Activated T-helper 2 cell treated with anti-CD3 and anti-CD28 coated beads, Interferon-gamma antibody, Interleukin-2, Interleukin-4, amounts not matched to agents 10 μg/mL and 5 μg/mL and 100 μg/mL, durations not matched to agents 14 hours and 24 hours and 36 hours (primary cell): ENCODE data around the gene DCAF6. TPM values are rescaled to one million over a fixed set of nuclear protein-coding genes. Genes with fewer than 3 reads are reported as not detected.

ENCODE experiments used
- DNase-seq: peaks from one replicate; pipeline ENCODE4 v3.0.0; 2021; ENCODE audit warnings: low spot score
- H3K27ac Mint-ChIP-seq: one replicate; pipeline ENCODE4 v1.8.0; 2021; ENCODE audit warnings: mixed read lengths
- H3K27me3 Mint-ChIP-seq: one replicate; pipeline ENCODE4 v1.8.0; 2021; ENCODE audit warnings: low read depth, mixed read lengths
- H3K36me3 Mint-ChIP-seq: one replicate; pipeline ENCODE4 v1.8.0; 2021; ENCODE audit warnings: low read depth, mixed read lengths
- H3K4me1 Mint-ChIP-seq: one replicate; pipeline ENCODE4 v1.8.0; 2021; ENCODE audit warnings: low read depth, mixed read lengths
- H3K4me3 Mint-ChIP-seq: one replicate; pipeline ENCODE4 v1.8.0; 2021; ENCODE audit warnings: low read depth, mild to moderate bottlenecking, moderate library complexity, mixed read lengths
- H3K9me3 Mint-ChIP-seq: one replicate; pipeline ENCODE4 v1.8.0; 2021; ENCODE audit warnings: mixed read lengths
- intact Hi-C: fragments of 100-400 bp; cut with micrococcal nuclease; formaldehyde crosslinking; loops from one replicate; pipeline ENCODE4 v1.15.1; 2023
- total RNA-seq: library from RNA; stranded (reverse); gene quantifications from 2 replicates; pipeline ENCODE4 v1.2.3, GENCODE V29; 2022

The DCAF6 gene
- total RNA-seq, 1 donor from 2014 or later = 33.1 TPM

GRCh38 chr1:167991546-167991945 lies 55.1 kb downstream of the DCAF6 start:
- no peak overlapping the region for H3K4me3 Mint-ChIP-seq

GRCh38 chr1:167993720-167994119 lies 57.2 kb downstream of the DCAF6 start:
- Mint-ChIP-seq H3K27me3 (no peaks in the 10 kb centered on the region), H3K4me1 (peaks cover 6% of the 10 kb centered on the region), H3K36me3 (peaks cover 36% of the 10 kb centered on the region), H3K27ac (no peak overlapping the region), H3K4me3 (no peak overlapping the region), H3K9me3 (no peaks in the 10 kb centered on the region)
- no peak for DNase-seq
- intact Hi-C loops = loop anchor here (10.0 kb wide), 1 partner anchor 481 kb away; no protein-coding TSS in a partner anchor

More at GRCh38 chr1:167991546-167991945, 55.1 kb downstream of the DCAF6 start:
- intact Hi-C loops = loop anchor here (10.0 kb wide), 1 partner anchor 483 kb away; no protein-coding TSS in a partner anchor
- no peaks in the 10 kb centered on the region for H3K27me3 Mint-ChIP-seq
- H3K27ac Mint-ChIP-seq = no peak overlapping the region
- peaks cover 8% of the 10 kb centered on the region for H3K4me1 Mint-ChIP-seq
- H3K36me3 Mint-ChIP-seq = peaks cover 35% of the 10 kb centered on the region
- no peaks in the 10 kb centered on the region for H3K9me3 Mint-ChIP-seq
- DNase-seq = no peak

DNA sequence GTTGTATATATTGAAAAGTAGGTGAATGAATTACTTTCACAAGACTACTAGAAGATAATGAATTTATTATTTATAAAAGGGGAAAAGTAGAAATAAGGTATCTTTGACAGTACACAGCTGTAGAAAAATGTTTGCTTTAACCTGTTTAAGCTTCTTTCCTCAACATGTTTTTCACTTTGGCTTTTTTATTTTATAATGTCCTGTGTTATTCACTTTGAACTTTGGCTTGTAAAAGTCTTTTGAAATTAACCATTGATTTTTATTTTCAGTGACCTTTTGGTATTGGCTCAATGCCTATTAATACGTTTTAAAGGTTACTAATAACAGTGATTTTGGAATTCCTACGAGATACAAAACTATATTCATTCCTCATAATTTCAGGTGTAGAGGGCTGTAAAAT lies 58.1 kb downstream of the DCAF6 start:
- Mint-ChIP-seq H3K36me3 (peaks cover 40% of the 10 kb centered on the region), H3K27me3 (no peaks in the 10 kb centered on the region), H3K9me3 (no peaks in the 10 kb centered on the region), H3K4me1 (peaks cover 6% of the 10 kb centered on the region), H3K4me3 (no peak overlapping the region), H3K27ac (no peak overlapping the region)
- intact Hi-C loops = loop anchor here (10.0 kb wide), 1 partner anchor 480 kb away; no protein-coding TSS in a partner anchor
- DNase-seq = no peak

DNA sequence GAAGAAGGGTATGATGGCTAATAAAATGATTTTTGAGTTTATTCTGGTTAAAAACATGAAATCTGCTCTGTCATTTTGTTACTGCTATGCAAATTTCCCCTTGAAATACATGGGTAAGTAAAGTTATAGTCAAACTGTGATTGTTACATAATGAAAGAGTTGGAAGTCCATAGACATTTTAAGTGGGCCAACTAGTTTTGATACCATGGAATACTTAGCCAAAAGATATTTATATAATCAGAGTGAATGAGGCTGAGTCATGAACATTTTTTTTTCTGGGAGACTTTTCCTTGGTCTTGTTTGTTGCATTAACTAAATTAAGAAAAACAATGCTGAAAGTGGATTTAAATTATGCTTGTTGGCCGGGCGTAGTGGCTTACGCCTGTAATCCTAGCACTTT lies 58.6 kb downstream of the DCAF6 start:
- intact Hi-C loops = loop anchor here (10.0 kb wide), 1 partner anchor 480 kb away; no protein-coding TSS in a partner anchor
- Mint-ChIP-seq H3K9me3 (no peaks in the 10 kb centered on the region), H3K36me3 (peaks cover 44% of the 10 kb centered on the region), H3K4me3 (no peak overlapping the region), H3K4me1 (peaks cover 9% of the 10 kb centered on the region), H3K27me3 (no peaks in the 10 kb centered on the region), H3K27ac (no peak overlapping the region)
- DNase-seq = no peak

DNA sequence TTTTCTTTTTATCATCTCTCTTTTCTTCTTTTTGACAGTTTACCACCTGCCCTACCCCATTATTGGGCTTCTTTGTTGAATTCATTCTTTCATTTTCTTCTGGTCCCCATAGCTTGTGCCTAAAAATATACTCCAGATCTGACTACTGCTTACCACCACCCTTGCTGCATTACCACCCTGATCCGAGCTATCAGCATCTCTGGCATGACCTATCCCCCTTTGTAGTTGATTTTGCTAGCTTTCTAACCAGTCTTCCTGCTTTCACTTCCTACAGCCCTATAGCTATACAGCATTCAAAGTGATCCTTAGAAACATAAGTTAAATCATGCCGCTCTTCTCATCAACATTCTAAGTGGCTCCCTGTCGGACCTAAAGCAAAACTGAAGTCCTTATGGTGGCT lies 59.8 kb downstream of the DCAF6 start:
- H3K4me1 Mint-ChIP-seq = peaks cover 9% of the 10 kb centered on the region
- H3K27ac Mint-ChIP-seq = peak overlapping the region; percentile 39
- no peaks in the 10 kb centered on the region for H3K9me3 Mint-ChIP-seq
- intact Hi-C loops = loop anchor here (10.0 kb wide), 1 partner anchor 479 kb away; no protein-coding TSS in a partner anchor
- DNase-seq = no peak
- peaks cover 48% of the 10 kb centered on the region for H3K36me3 Mint-ChIP-seq
- no peak overlapping the region for H3K4me3 Mint-ChIP-seq
- no peaks in the 10 kb centered on the region for H3K27me3 Mint-ChIP-seq

DNA sequence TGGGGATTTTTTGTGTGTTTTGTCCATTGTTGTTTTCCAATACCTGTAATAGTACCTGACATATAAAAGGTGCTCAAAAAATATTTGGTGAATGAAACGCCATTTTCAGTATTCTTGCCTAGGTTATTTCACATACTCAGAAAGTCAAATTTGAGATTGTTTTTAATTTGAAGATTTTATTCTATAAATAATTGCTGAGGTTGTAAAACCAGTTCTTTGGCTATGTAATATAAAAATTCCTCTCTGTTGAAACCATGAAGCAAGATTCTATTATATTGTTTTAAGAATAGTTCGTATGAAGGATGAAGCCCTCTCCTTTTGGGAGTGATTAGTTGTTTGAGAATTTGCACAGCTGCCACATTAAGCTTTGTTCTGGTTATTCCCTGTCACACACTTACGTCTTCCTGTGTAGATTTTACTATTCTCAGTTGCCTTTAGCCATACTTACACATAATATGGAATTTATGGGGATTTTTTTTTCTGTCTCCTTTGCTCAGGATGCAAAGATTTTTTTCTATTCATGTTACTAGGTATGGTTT lies 60.6 kb downstream of the DCAF6 start:
- Mint-ChIP-seq H3K27ac (no peak overlapping the region), H3K4me3 (no peak overlapping the region), H3K27me3 (no peaks in the 10 kb centered on the region), H3K4me1 (peaks cover 9% of the 10 kb centered on the region), H3K36me3 (peaks cover 43% of the 10 kb centered on the region), H3K9me3 (no peaks in the 10 kb centered on the region)
- DNase-seq = no peak
- intact Hi-C loops = loop anchor here (10.0 kb wide), 1 partner anchor 478 kb away; no protein-coding TSS in a partner anchor

- DNase-seq = no peak
- no peaks in the 10 kb centered on the region for H3K9me3 Mint-ChIP-seq
- intact Hi-C loops = loop anchor here (10.0 kb wide), 1 partner anchor 475 kb away; no protein-coding TSS in a partner anchor
- no peak overlapping the region for H3K27ac Mint-ChIP-seq
- H3K27me3 Mint-ChIP-seq = no peaks in the 10 kb centered on the region
- peaks cover 43% of the 10 kb centered on the region for H3K36me3 Mint-ChIP-seq
- no peak overlapping the region for H3K4me3 Mint-ChIP-seq
- peaks cover 9% of the 10 kb centered on the region for H3K4me1 Mint-ChIP-seq
These were observed 63.4 kb downstream of the DCAF6 start for GRCh38 chr1:167999877-168000276.

DNA sequence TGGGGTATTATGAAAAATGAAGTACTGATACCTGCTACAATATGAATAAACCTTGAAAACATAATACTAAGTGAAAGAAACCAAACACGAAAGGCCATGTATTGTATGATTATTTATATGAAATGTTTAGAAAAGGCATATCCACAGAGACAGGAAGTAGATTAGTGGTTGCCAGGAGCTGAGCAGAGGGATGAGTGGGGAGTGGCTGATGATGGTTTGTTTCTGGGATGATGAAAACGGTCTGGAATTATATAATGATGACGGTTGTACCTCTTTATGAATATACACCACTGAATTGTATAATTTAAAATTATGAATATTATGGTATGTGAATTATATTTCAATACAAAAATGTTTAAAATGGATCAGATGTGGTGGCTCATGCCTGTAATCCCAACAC lies 64.2 kb downstream of the DCAF6 start:
- Mint-ChIP-seq H3K4me1 (peaks cover 9% of the 10 kb centered on the region), H3K27me3 (no peaks in the 10 kb centered on the region), H3K27ac (no peak overlapping the region), H3K4me3 (no peak overlapping the region), H3K9me3 (no peaks in the 10 kb centered on the region), H3K36me3 (peaks cover 40% of the 10 kb centered on the region)
- intact Hi-C loops = no loop called here
- DNase-seq = no peak

DNA sequence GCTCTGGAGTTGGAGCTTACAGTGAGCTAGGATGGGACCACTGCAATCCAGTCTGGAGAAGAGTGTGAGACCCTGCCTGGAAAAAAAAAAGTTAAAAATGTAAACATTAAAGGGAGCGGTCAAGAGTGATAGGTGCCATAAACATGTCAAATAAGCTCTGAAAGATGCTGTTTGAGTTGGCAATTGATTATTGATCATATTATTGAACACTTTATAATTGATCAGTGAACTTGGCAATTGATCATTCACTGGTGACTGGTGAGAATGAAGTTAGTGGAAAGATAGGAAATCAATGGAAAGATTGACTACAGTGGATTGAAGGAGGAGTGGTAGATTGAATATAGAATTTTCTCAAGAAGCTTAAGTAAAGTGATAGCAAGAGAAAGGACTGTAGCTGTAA lies 64.7 kb downstream of the DCAF6 start:
- Mint-ChIP-seq H3K36me3 (peaks cover 37% of the 10 kb centered on the region), H3K9me3 (no peaks in the 10 kb centered on the region), H3K4me3 (no peak overlapping the region), H3K27ac (no peak overlapping the region), H3K4me1 (peaks cover 7% of the 10 kb centered on the region), H3K27me3 (no peaks in the 10 kb centered on the region)
- intact Hi-C loops = no loop called here
- no peak for DNase-seq

- no peaks in the 10 kb centered on the region for H3K9me3 Mint-ChIP-seq
- H3K4me1 Mint-ChIP-seq = peaks cover 3% of the 10 kb centered on the region
- DNase-seq = no peak
- H3K4me3 Mint-ChIP-seq = no peak overlapping the region
- H3K36me3 Mint-ChIP-seq = peaks cover 49% of the 10 kb centered on the region
- H3K27me3 Mint-ChIP-seq = no peaks in the 10 kb centered on the region
- intact Hi-C loops = no loop called here
- no peak overlapping the region for H3K27ac Mint-ChIP-seq
These were observed 68.0 kb downstream of the DCAF6 start for GRCh38 chr1:168004531-168004930.

DNA sequence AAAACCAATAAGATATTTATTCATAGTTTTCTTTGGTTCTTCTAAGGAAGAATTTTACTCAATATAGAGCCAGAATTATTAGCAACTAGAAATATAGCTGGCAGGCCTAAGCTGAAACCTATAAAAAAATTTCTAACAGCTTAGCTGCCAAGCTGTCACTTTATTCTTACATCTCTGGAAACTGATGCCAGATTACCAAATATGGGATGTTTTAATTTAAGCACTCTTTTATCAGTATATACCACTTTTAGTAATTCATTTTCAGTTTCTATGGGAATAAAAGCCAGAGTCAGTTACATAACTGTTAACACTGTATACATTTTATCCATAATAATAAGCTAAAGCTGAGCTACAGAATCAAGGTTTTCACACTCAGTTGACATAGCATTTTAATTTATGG lies 69.0 kb downstream of the DCAF6 start:
- H3K9me3 Mint-ChIP-seq = no peaks in the 10 kb centered on the region
- intact Hi-C loops = no loop called here
- H3K4me1 Mint-ChIP-seq = no peaks in the 10 kb centered on the region
- H3K4me3 Mint-ChIP-seq = no peak overlapping the region
- H3K27ac Mint-ChIP-seq = no peak overlapping the region
- no peak for DNase-seq
- peaks cover 43% of the 10 kb centered on the region for H3K36me3 Mint-ChIP-seq
- no peaks in the 10 kb centered on the region for H3K27me3 Mint-ChIP-seq

DNA sequence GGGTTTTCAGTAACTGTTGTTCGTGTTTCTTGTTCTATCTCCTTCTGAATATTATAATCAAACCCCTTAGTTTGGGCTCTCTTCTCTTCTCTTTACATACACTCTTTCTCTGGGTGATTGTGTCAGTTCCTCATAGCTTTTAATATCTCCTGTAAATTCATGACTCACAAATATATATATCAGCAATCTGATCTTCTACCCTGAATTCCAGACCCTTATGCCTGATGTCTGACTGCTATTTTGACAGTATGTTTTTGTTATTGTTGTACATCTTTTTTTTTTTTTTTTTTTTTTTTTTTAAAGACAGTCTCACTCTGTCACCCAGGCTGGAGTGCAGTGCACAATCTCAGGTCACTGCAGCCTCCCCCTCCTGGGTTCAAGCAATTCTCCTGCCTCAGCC lies 71.2 kb downstream of the DCAF6 start:
- Mint-ChIP-seq H3K9me3 (no peaks in the 10 kb centered on the region), H3K36me3 (peaks cover 38% of the 10 kb centered on the region), H3K4me3 (no peak overlapping the region), H3K27ac (no peak overlapping the region), H3K4me1 (no peaks in the 10 kb centered on the region), H3K27me3 (no peaks in the 10 kb centered on the region)
- DNase-seq = no peak
- intact Hi-C loops = no loop called here

DNA sequence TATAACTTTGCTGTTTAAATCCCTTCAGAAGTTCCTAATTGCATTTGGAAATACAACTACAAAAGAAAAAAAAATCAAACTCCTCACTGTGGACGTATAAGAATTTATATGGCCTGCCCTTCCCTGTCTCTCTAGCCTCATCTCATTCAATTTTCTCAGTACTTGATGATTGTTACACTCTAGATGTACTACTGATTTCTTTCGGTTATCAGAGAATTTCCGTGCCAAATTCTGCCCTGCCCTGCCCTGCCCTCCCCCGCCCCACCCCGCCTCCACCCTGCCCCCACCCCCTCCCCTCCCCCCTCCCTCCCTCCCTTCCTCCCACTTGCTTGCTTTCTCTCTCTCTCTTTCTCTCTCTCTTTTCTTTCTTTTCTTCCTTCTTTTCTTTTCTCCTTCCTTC lies 72.1 kb downstream of the DCAF6 start:
- no peak for DNase-seq
- no peaks in the 10 kb centered on the region for H3K27me3 Mint-ChIP-seq
- H3K27ac Mint-ChIP-seq = no peak overlapping the region
- no peaks in the 10 kb centered on the region for H3K9me3 Mint-ChIP-seq
- H3K4me1 Mint-ChIP-seq = no peaks in the 10 kb centered on the region
- intact Hi-C loops = no loop called here
- H3K36me3 Mint-ChIP-seq = peaks cover 33% of the 10 kb centered on the region
- H3K4me3 Mint-ChIP-seq = no peak overlapping the region
